ENCODE results near the gene NTF4. TPM values are rescaled to one million over a fixed set of nuclear protein-coding genes. Genes with fewer than 3 reads are reported as not detected.
A peak's percentile ranks its signal among the peaks of the same experiment; 100 is the strongest.

NTF4 gene
- total RNA-seq, 1 donor from 2014 or later = not detected

- CTCF ChIA-PET = interaction anchor here (1.2 to 3.7 kb wide), 2 partner anchors 12 to 27 kb away, joined by 4 to 18 read pairs; no protein-coding TSS in a partner anchor
- Mint-ChIP-seq H3K27ac (peak overlapping the region; percentile 93), H3K9me3 (no peaks in the 10 kb centered on the region), H3K4me3 (peak overlapping the region; percentile 93), H3K27me3 (peaks cover 6% of the 10 kb centered on the region), H3K4me1 (peaks cover 43% of the 10 kb centered on the region), H3K36me3 (ENCODE audit: low read depth) (peaks cover 48% of the 10 kb centered on the region)
- ATAC-seq (ENCODE audit: low read depth) (no peak), DNase-seq (no peak)
- TF ChIP-seq, protein P1, sequence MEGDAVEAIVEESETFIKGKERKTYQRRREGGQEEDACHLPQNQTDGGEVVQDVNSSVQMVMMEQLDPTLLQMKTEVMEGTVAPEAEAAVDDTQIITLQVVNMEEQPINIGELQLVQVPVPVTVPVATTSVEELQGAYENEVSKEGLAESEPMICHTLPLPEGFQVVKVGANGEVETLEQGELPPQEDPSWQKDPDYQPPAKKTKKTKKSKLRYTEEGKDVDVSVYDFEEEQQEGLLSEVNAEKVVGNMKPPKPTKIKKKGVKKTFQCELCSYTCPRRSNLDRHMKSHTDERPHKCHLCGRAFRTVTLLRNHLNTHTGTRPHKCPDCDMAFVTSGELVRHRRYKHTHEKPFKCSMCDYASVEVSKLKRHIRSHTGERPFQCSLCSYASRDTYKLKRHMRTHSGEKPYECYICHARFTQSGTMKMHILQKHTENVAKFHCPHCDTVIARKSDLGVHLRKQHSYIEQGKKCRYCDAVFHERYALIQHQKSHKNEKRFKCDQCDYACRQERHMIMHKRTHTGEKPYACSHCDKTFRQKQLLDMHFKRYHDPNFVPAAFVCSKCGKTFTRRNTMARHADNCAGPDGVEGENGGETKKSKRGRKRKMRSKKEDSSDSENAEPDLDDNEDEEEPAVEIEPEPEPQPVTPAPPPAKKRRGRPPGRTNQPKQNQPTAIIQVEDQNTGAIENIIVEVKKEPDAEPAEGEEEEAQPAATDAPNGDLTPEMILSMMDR (IDR thresholded peaks at IDR 0.05) = no peak
- POLR2A ChIA-PET = interaction anchor here (0.6 to 1.0 kb wide), 3 partner anchors 10 to 28 kb away, joined by 3 to 5 read pairs (median 4); partner anchors contain the start of gene LIN7B
- intact Hi-C loops (cut with micrococcal nuclease) = loop anchor here (10.0 kb wide), 1 partner anchor 301 kb away; no protein-coding TSS in a partner anchor
Observed at GRCh38 chr19:49086296-49086695, 21.7 kb upstream of the NTF4 start.

DNA sequence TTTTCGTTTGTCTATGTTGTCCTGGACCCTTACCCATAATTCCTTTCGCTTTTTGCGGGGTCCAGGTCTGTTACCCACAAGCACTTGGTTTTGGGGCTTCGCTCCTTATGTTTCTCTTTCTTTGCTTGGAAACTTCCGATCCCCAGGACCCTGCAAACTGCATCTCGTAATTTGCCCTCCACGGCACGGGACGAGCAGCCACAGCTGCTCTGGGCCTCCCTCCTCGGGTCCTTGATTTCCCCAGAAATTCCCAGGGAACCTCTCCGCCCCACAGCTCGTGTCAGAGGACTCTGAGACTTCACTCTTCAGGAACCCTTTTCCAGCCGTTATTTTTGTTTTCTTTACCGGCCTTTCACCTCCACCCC, 21.2 kb upstream of the NTF4 start:
- ChIA-PET POLR2A (interaction anchor here (1.0 kb wide), 1 partner anchor 12 kb away, joined by 4 read pairs; no protein-coding TSS in a partner anchor), CTCF (interaction anchor here (1.2 to 3.7 kb wide), 2 partner anchors 12 to 28 kb away, joined by 4 to 18 read pairs; no protein-coding TSS in a partner anchor)
- peak overlapping the region; percentile 93 for H3K27ac Mint-ChIP-seq
- ATAC-seq (ENCODE audit: low read depth) (no peak), DNase-seq (no peak)
- peaks cover 6% of the 10 kb centered on the region for H3K27me3 Mint-ChIP-seq
- H3K4me1 Mint-ChIP-seq = peaks cover 43% of the 10 kb centered on the region
- intact Hi-C loops (cut with micrococcal nuclease) = loop anchor here (1.0 to 10.0 kb wide), 5 partner anchors 33 to 448 kb away; partner anchors contain the start of genes C19orf73, GYS1, NUCB1 and PPFIA3
- H3K9me3 Mint-ChIP-seq = no peaks in the 10 kb centered on the region
- TF ChIP-seq, protein P1 (IDR thresholded peaks at IDR 0.05) = no peak
- H3K36me3 Mint-ChIP-seq (ENCODE audit: low read depth) = peaks cover 45% of the 10 kb centered on the region
- peak overlapping the region; percentile 93 for H3K4me3 Mint-ChIP-seq

GRCh38 chr19:49085020-49085867, 20.6 kb upstream of the NTF4 start, which contains the start of gene SNRNP70:
TSS of gene SNRNP70 (plus strand) at chr19:49085451. CDS start at chr19:49086415, 964 bp downstream.
- DNase-seq (peak; percentile 99), ATAC-seq (ENCODE audit: low read depth) (peak; percentile 97)
- peaks cover 41% of the 10 kb centered on the region for H3K4me1 Mint-ChIP-seq
- H3K4me3 Mint-ChIP-seq = peak within 1 kb of the TSS; percentile 93
- intact Hi-C loops (cut with micrococcal nuclease) = loop anchor here (1.0 to 10.0 kb wide), 5 partner anchors 34 to 447 kb away; partner anchors contain the start of genes C19orf73, GYS1, NUCB1 and PPFIA3
- H3K36me3 Mint-ChIP-seq (ENCODE audit: low read depth) = peaks cover 39% of the 10 kb centered on the region
- ChIA-PET POLR2A (interaction anchor here (1.0 kb wide), 1 partner anchor 13 kb away, joined by 4 read pairs; no protein-coding TSS in a partner anchor), CTCF (no interaction called here)
- H3K9me3 Mint-ChIP-seq = no peaks in the 10 kb centered on the region
- peak within 1 kb of the TSS; percentile 93 for H3K27ac Mint-ChIP-seq
- TF ChIP-seq, protein P1 (IDR thresholded peaks at IDR 0.05) = no peak
- peaks cover 6% of the 10 kb centered on the region for H3K27me3 Mint-ChIP-seq

DNA sequence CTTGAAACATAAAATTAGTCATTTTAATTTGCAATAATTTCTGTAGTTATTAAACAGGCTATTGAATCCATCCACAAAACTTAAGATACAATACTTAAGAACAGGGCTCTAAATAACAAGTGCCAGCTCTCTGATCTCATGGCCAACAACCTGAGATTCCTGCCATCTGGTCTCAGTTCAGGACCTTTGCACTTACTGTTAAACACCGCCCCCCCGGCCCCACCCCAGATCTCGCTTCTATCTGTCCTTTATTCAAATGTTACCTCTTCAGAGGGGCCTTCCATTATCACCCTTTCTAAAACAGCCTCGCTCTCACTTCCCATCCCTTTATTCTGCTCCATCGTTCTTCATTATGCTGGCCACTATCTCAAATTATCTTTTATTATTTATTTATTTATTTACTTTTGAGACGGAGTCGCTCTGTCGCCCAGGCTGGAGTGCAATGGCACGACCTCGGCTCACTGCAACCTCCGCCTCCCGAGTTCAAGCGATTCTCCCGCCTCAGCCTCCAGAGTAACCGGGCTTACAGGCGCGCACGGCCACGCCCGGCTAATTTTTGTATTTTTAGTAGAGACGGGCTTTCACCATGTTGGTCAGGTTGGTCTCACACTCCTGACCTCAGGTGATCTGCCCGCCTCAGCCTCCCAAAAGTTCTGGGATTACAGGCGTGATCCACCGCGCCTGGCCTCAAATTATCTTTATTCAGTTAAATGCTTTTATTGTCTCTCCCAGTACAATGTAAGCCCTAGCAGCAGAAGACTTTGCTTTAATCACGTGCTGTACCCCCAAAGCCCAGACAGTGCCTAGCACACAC, 19.8 kb upstream of the NTF4 start:
- CTCF ChIA-PET = no interaction called here

More for the DNA sequence above, 19.8 kb upstream of the NTF4 start:
- Mint-ChIP-seq H3K4me1 (peaks cover 39% of the 10 kb centered on the region), H3K36me3 (ENCODE audit: low read depth) (peaks cover 33% of the 10 kb centered on the region), H3K27me3 (peaks cover 6% of the 10 kb centered on the region), H3K4me3 (peak overlapping the region; percentile 93), H3K27ac (peak overlapping the region; percentile 93), H3K9me3 (no peaks in the 10 kb centered on the region)
- POLR2A ChIA-PET = no interaction called here
- TF ChIP-seq, protein P1 (IDR thresholded peaks at IDR 0.05) = no peak
- DNase-seq = no peak
- intact Hi-C loops (cut with micrococcal nuclease) = loop anchor here (1.0 to 10.0 kb wide), 5 partner anchors 34 to 446 kb away; partner anchors contain the start of genes C19orf73, GYS1, NUCB1 and PPFIA3
- ATAC-seq (ENCODE audit: low read depth) = no peak
